MCF 10A (cell line): ENCODE data around the gene BMI1. TPM values are rescaled to one million over a fixed set of nuclear protein-coding genes. Genes with fewer than 3 reads are reported as not detected.

Experiments used
- BruUV-seq: library from RNA; stranded (reverse); fragments of 400-500 nt; replicated peaks from 2 replicates; lab custom pipeline; 2021; lab: Mats Ljungman, UMichigan
- CTCF ChIA-PET: fragments of 300-600 bp; sonication (Branson Sonifier 250); formaldehyde crosslinking; extraction: SDS; loops from one replicate; lab custom pipeline; 2021; ENCODE audit warnings: antibody characterized with exemption, inconsistent platforms; lab: Yijun Ruan, JAX
- POLR2A ChIA-PET: fragments of 300-600, 350-650 bp; sonication (Branson Sonifier 250); formaldehyde crosslinking; extraction: SDS; loops from one replicate; lab custom pipeline; 2020; ENCODE audit warnings: antibody characterized with exemption, inconsistent platforms; lab: Yijun Ruan, JAX
- DNase-seq: peaks from one replicate; pipeline ENCODE4 v3.0.0-alpha.2; 2018; ENCODE audit not compliant: unreplicated experiment
- H3K27ac Mint-ChIP-seq: one replicate; pipeline ENCODE4 v1.8.0; 2022; ENCODE audit warnings: mild to moderate bottlenecking, low read depth, mixed read lengths; ENCODE audit not compliant: unreplicated experiment
- H3K27me3 Mint-ChIP-seq: one replicate; pipeline ENCODE4 v1.8.0; 2022; ENCODE audit warnings: mixed read lengths; ENCODE audit not compliant: insufficient read depth, unreplicated experiment
- H3K36me3 Mint-ChIP-seq: one replicate; pipeline ENCODE4 v1.8.0; 2022; ENCODE audit warnings: mild to moderate bottlenecking, moderate library complexity, mixed read lengths; ENCODE audit not compliant: insufficient read depth, unreplicated experiment
- H3K4me1 Mint-ChIP-seq: one replicate; pipeline ENCODE4 v1.8.0; 2022; ENCODE audit warnings: mixed read lengths; ENCODE audit not compliant: insufficient read depth, unreplicated experiment
- H3K4me3 Mint-ChIP-seq: one replicate; pipeline ENCODE4 v1.8.0; 2022; ENCODE audit warnings: mild to moderate bottlenecking, moderate library complexity, mixed read lengths; ENCODE audit not compliant: unreplicated experiment
- H3K9me3 Mint-ChIP-seq: one replicate; pipeline ENCODE4 v1.8.0; 2022; ENCODE audit warnings: mixed read lengths; ENCODE audit not compliant: unreplicated experiment
- intact Hi-C: fragments of 100-400 bp; cut with micrococcal nuclease; formaldehyde crosslinking; loops from 2 replicates; pipeline ENCODE4 v1.14.1; 2022
- total RNA-seq: library from RNA; stranded (reverse); gene quantifications from 2 replicates; pipeline ENCODE4 v1.2.3, GENCODE V29; 2022
- TF ChIP-seq, protein P1 (sequence below): fragments of 200-600 bp; IDR thresholded peaks from one replicate; pipeline ENCODE4 v1.8.0; 2022; ENCODE audit warnings: antibody characterized with exemption, mild to moderate bottlenecking; ENCODE audit not compliant: unreplicated experiment

The BMI1 gene
- total RNA-seq, 1 experiment from 2014 or later, result 78.0 TPM

DNA sequence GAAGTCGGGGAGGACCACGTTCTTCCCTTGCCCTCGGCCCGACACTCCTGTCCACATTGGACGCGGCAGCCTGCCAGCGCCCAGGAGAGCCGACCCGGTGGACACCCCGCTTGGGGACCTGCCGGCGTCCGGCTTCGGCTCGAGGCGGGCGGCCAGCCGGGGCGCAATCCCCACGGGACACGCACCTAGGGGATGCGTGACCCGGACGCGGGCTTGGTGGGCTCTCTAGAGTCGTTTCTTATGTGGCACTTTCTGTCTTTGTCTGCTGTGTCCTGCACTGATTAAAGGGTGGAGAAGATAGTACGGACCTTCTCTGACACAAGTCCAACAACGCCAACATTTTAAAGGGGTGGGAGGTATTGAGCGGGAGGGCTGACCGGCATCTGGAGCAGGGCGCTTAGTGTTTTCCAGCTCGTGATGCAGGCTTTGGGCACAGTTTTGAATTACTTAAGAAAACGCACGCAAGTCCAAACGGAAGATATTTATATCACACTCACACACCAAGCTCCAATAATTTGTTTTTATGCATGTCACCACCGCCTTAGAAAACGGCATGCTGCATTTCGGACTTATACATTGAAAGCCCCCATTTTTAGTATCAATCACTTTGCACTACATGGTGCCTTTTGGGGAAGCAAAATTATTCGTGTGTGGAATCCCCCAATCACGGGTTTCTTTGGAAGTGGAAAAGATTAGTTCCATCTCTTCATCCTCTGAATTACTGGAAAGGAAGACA lies 20.5 kb downstream of the BMI1 start:
- ChIA-PET CTCF (interaction anchor here (0.6 to 2.2 kb wide), 8 partner anchors 9 to 338 kb away, joined by 3 to 8 read pairs (median 3); partner anchors contain the start of genes COMMD3 and DNAJC1), POLR2A (interaction anchor here (0.7 to 3.1 kb wide), 16 partner anchors 8 to 692 kb away, joined by 3 to 16 read pairs (median 4); partner anchors contain the start of gene DNAJC1)
- BruUV-seq, result TSS peak; percentile 69
- H3K4me1 Mint-ChIP-seq, result peaks cover 9% of the 10 kb centered on the region
- H3K9me3 Mint-ChIP-seq, result no peaks in the 10 kb centered on the region
- TF ChIP-seq, protein P1, sequence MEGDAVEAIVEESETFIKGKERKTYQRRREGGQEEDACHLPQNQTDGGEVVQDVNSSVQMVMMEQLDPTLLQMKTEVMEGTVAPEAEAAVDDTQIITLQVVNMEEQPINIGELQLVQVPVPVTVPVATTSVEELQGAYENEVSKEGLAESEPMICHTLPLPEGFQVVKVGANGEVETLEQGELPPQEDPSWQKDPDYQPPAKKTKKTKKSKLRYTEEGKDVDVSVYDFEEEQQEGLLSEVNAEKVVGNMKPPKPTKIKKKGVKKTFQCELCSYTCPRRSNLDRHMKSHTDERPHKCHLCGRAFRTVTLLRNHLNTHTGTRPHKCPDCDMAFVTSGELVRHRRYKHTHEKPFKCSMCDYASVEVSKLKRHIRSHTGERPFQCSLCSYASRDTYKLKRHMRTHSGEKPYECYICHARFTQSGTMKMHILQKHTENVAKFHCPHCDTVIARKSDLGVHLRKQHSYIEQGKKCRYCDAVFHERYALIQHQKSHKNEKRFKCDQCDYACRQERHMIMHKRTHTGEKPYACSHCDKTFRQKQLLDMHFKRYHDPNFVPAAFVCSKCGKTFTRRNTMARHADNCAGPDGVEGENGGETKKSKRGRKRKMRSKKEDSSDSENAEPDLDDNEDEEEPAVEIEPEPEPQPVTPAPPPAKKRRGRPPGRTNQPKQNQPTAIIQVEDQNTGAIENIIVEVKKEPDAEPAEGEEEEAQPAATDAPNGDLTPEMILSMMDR, result no peak
- peaks cover 15% of the 10 kb centered on the region for H3K27me3 Mint-ChIP-seq
- DNase-seq, result no peak
- H3K27ac Mint-ChIP-seq, result peak overlapping the region; percentile 85
- H3K36me3 Mint-ChIP-seq, result peaks cover 3% of the 10 kb centered on the region
- intact Hi-C loops, result no loop called here
- H3K4me3 Mint-ChIP-seq, result peak overlapping the region; percentile 75

DNA sequence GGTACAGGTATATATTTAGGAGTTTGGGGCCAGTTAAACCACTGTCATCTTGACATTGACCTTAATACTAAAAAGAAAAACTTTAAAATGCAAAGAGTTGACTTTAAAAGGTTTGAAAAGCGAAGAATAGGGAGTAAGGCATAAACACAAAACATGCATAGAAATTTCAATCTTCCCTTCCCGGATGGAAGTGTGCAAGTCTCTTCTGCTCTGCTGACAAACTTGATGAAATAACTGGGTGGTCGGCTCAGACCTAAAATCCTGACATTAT lies 21.0 kb downstream of the BMI1 start:
- ChIA-PET POLR2A (interaction anchor here (0.7 to 3.1 kb wide), 4 partner anchors 76 to 114 kb away, joined by 3 to 14 read pairs (median 6); no protein-coding TSS in a partner anchor), CTCF (interaction anchor here (0.6 to 2.2 kb wide), 4 partner anchors 10 to 339 kb away, joined by 3 to 8 read pairs (median 4); partner anchors contain the start of genes COMMD3 and DNAJC1)
- Mint-ChIP-seq H3K36me3 (peaks cover 6% of the 10 kb centered on the region), H3K4me1 (peaks cover 9% of the 10 kb centered on the region), H3K27me3 (peaks cover 11% of the 10 kb centered on the region), H3K27ac (no peak overlapping the region), H3K9me3 (no peaks in the 10 kb centered on the region), H3K4me3 (peak overlapping the region; percentile 75)
- no TSS peak for BruUV-seq
- intact Hi-C loops, result no loop called here
- TF ChIP-seq, protein P1, result no peak
- no peak for DNase-seq

DNA sequence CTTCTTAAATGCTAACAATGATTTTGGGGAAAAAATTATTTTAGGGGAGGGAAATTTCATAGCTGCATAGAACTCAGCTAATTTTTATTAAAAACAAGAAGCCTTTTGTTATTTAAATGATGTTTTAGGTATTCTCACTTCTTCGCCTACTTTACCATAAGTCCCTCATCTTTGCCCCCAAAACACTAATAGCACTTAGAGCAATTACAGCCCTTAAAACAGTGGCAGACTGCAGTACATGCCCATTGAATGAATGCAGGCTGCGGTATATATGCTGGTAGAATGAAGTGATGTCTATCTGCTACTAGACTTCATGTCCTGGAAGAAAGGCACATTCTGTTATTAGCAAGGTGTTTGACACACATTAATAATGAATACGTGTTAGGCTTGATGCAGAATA lies 21.5 kb downstream of the BMI1 start:
- Mint-ChIP-seq H3K9me3 (no peaks in the 10 kb centered on the region), H3K4me3 (no peak overlapping the region), H3K27ac (no peak overlapping the region), H3K36me3 (peaks cover 6% of the 10 kb centered on the region), H3K27me3 (peaks cover 5% of the 10 kb centered on the region), H3K4me1 (peaks cover 9% of the 10 kb centered on the region)
- TF ChIP-seq, protein P1, result no peak
- POLR2A ChIA-PET, result interaction anchor here (0.8 to 3.1 kb wide), 3 partner anchors 76 to 112 kb away, joined by 3 to 14 read pairs (median 4); no protein-coding TSS in a partner anchor
- no peak for DNase-seq
- no TSS peak for BruUV-seq
- intact Hi-C loops, result no loop called here
- CTCF ChIA-PET, result no interaction called here

DNA sequence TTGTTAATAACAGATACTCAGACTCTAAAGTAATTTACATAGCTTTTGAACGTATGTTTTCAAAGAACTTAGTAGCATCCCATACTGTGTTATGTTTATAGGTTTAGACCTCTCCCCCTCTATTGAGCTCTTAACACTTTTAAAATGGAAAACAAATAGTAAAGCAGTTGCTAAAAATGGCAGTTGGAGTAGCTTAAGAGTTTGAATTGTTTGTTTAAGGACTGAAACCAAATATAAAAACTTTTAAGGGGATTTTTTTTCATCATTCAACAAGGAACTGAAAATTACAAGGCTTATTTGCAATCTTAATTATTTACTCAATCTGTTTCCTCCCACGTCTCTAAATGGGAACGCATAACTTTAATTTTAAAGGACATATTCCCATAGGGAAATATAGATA lies 22.8 kb downstream of the BMI1 start:
- ChIA-PET CTCF (interaction anchor here (0.7 kb wide), 2 partner anchors 24 to 590 kb away, joined by 3 read pairs; no protein-coding TSS in a partner anchor), POLR2A (interaction anchor here (1.7 to 1.8 kb wide), 2 partner anchors 17 to 83 kb away, joined by 3 to 4 read pairs; no protein-coding TSS in a partner anchor)
- no peak overlapping the region for H3K27ac Mint-ChIP-seq
- no peak for DNase-seq
- no peak overlapping the region for H3K4me3 Mint-ChIP-seq
- no TSS peak for BruUV-seq
- H3K4me1 Mint-ChIP-seq, result peaks cover 9% of the 10 kb centered on the region
- no peaks in the 10 kb centered on the region for H3K9me3 Mint-ChIP-seq
- no peaks in the 10 kb centered on the region for H3K27me3 Mint-ChIP-seq
- peaks cover 6% of the 10 kb centered on the region for H3K36me3 Mint-ChIP-seq
- TF ChIP-seq, protein P1, result no peak
- intact Hi-C loops, result no loop called here
